Psoas muscle (tissue), 8 donors: ENCODE measurements around the gene SAMD9. TPM values are rescaled to one million over a fixed set of nuclear protein-coding genes. Genes with fewer than 3 reads are reported as not detected.

ENCODE experiments used
- ATAC-seq, 4 donors: fragments of 200-7000 bp; cut with Tn5 transposase; one replicate each; pipeline ENCODE4 v1.9.1; 2020; ENCODE audit warnings: moderate library complexity in 3 of 4, mild to moderate bottlenecking in 2 of 4
- DNase-seq, 2 donors: peaks; one replicate each; pipeline ENCODE4 v3.0.0-alpha.2; 2020
- H3K27ac ChIP-seq: fragments of 200-600 bp; one replicate; pipeline ENCODE4 v1.8.0; 2022
- H3K27me3 ChIP-seq, 3 donors: fragments of 200-600 bp in 1 of 3; one replicate each; pipeline versions ENCODE4 v1.6.1 to v1.8.0; 2013 to 2022; ENCODE audit warnings: low read length in 2 of 3, mild to moderate bottlenecking in 2 of 3, moderate library complexity in 1 of 3; ENCODE audit not compliant: insufficient read depth in 3 of 3
- H3K36me3 ChIP-seq, 2 donors: fragments of 200-600 bp in 1 of 2; one replicate each; pipeline versions ENCODE4 v1.6.1 to v1.8.0; 2013 to 2022; ENCODE audit warnings: low read depth in 1 of 2, mild to moderate bottlenecking in 1 of 2, moderate library complexity in 1 of 2; ENCODE audit not compliant: insufficient read depth in 1 of 2
- H3K4me1 ChIP-seq: fragments of 200-600 bp; one replicate; pipeline ENCODE4 v1.8.0; 2022
- H3K4me3 ChIP-seq: fragments of 200-600 bp; one replicate; pipeline ENCODE4 v1.8.0; 2022; ENCODE audit warnings: mild to moderate bottlenecking
- H3K9me3 ChIP-seq: fragments of 200-600 bp; one replicate; pipeline ENCODE4 v1.8.0; 2022
- CTCF ChIP-seq: fragments of 200-600 bp; IDR thresholded peaks from one replicate; pipeline ENCODE4 v1.8.0; 2022; ENCODE audit warnings: antibody characterized with exemption
- WGBS, 3 donors: extraction: QIAGEN DNeasy Blood & Tissue Kit; methylation state at CpG; one replicate each; pipeline versions ENCODE4 v1.1.6 to v1.1.7; 2013; 5-methylcytosine and 5-hydroxymethylcytosine counted together
- intact Hi-C, 2 donors: fragments of 100-400 bp; cut with DNase I; formaldehyde crosslinking; loops; one replicate each; pipeline versions ENCODE4 v1.11.0 to v1.14.2; 2022
- long read RNA-seq, 2 donors: library from polyadenylated mRNA; unstranded; transcript quantifications; one replicate each; pipeline ENCODE4 v2.0.0, GENCODE V29; 2021
- polyA plus RNA-seq, 3 donors: library from polyadenylated mRNA; stranded (reverse); fragments of 200-250 nt; gene quantifications; one replicate each; pipeline ENCODE4 v1.2.3, GENCODE V29; 2013
- total RNA-seq, 4 donors: library from RNA; stranded (reverse); fragmentation: NEBNext Ultra II Directional in 2 of 4; extraction: Animal tissue kit (Norgen Biotek cat#: 25700) in 2 of 4; gene quantifications; one replicate each; pipeline versions ENCODE4 v1.2.1 to v1.2.4, GENCODE V29; 2021 to 2023
- donor health status: healthy with polysubstance abuse.
- donor health status: DM: no; HTN: no; CAD: no; lungs with moderate emphysema.
- donor health status: Bipolar disorder and iron deficiency.
- donor health status: healthy.
- donor health status: DM: yes; HTN: yes; CAD: no.
- donor health status: DM: no; HTN: no; CAD: no.
- donor health status: DM: no; HTN: no; CAD: no.
- donor health status: DM: yes; HTN: yes; CAD: no.

The SAMD9 gene
- 1 to 10 TPM in 3 of 4 donors, under 1 TPM in 1; 0.84 to 2.3 (median 1.7) TPM for total RNA-seq
- under 1 TPM; 0.53 to 0.93 (median 0.59) TPM for polyA plus RNA-seq
- long read RNA-seq, donor 1, partial matches to known transcripts, result 0 of 1 reads
- long read RNA-seq, donor 1, other reads (novel, unspliced or antisense), result 1 of 1 reads
- long read RNA-seq, donor 2, result 0 reads

GRCh38 chr7:93117852-93118530, at the start of gene SAMD9:
TSS of gene SAMD9 (minus strand) at chr7:93117979. CDS start at chr7:93106097, 11,882 bp downstream.
- ATAC-seq (peak in 3 of 4 donors; percentile 49 to 75 (median 58)), DNase-seq (no peak)
- no peaks in the 10 kb centered on the region for H3K4me1 ChIP-seq

GRCh38 chr7:93165447-93165846, 47.7 kb upstream of the SAMD9 start:
- intact Hi-C loops, result no loop called here
- Histone ChIP-seq H3K4me3 (no peak overlapping the region), H3K27me3 (no peaks in the 10 kb centered on the region), H3K27ac (no peak overlapping the region), H3K9me3 (no peaks in the 10 kb centered on the region), H3K36me3 (no peaks in the 10 kb centered on the region), H3K4me1 (no peaks in the 10 kb centered on the region)
- no peak for TF ChIP-seq CTCF
- ATAC-seq (no peak), DNase-seq (no peak)
- 74 to 77% (median 77%) methylated on average over 1 of the region's 1 CpG for WGBS, 3 donors

More at GRCh38 chr7:93117852-93118530, at the start of gene SAMD9:
- intact Hi-C loops, result no loop called here
- Histone ChIP-seq H3K9me3 (peaks cover 3% of the 10 kb centered on the region), H3K4me3 (peak within 1 kb of the TSS; percentile 64), H3K36me3 (no peaks in the 10 kb centered on the region), H3K27me3 (no peaks in the 10 kb centered on the region), H3K27ac (no peak within 1 kb of the TSS)
- TF ChIP-seq CTCF, result no peak
- 2 to 3% (median 2%) methylated on average over 4 of the region's 4 CpGs for WGBS, 3 donors

- no peak for ATAC-seq
Measured at GRCh38 chr7:93164766-93165165, 47.0 kb upstream of the SAMD9 start.

GRCh38 chr7:93161181-93161762, 43.5 kb upstream of the SAMD9 start:
- Histone ChIP-seq H3K9me3 (no peaks in the 10 kb centered on the region), H3K27ac (no peak overlapping the region), H3K27me3 (no peaks in the 10 kb centered on the region), H3K4me1 (no peaks in the 10 kb centered on the region), H3K4me3 (no peak overlapping the region), H3K36me3 (no peaks in the 10 kb centered on the region)
- ATAC-seq (no peak), DNase-seq (no peak)
- 66 to 86% (median 78%) methylated on average over 3 of the region's 3 CpGs for WGBS, 3 donors
- intact Hi-C loops, result no loop called here
- TF ChIP-seq CTCF, result no peak

More at GRCh38 chr7:93164766-93165165, 47.0 kb upstream of the SAMD9 start:
- 63 to 89% (median 84%) methylated on average over 2 of the region's 2 CpGs for WGBS, 3 donors
- Histone ChIP-seq H3K27me3 (no peaks in the 10 kb centered on the region), H3K4me1 (no peaks in the 10 kb centered on the region), H3K9me3 (no peaks in the 10 kb centered on the region), H3K4me3 (no peak overlapping the region), H3K36me3 (no peaks in the 10 kb centered on the region), H3K27ac (no peak overlapping the region)
- no peak for DNase-seq
- intact Hi-C loops, result no loop called here
- TF ChIP-seq CTCF, result no peak
